Vagina (tissue), 2 donors: ENCODE results near the gene RPS14.

ENCODE experiments used
- POLR2A ChIP-seq, 2 donors: fragments of 450-650 bp; IDR thresholded peaks; one replicate each; pipeline ENCODE4 v1.6.1; 2017; ENCODE audit warnings: antibody characterized with exemption in 2 of 2, mild to moderate bottlenecking in 2 of 2, moderate library complexity in 2 of 2
- POLR2AphosphoS5 ChIP-seq, 2 donors: sonication (generic); formaldehyde crosslinking; IDR thresholded peaks; one replicate each; pipeline ENCODE4 v1.9.0; 2017; ENCODE audit warnings: antibody characterized with exemption in 2 of 2, mild to moderate bottlenecking in 2 of 2, low read depth in 1 of 2; ENCODE audit not compliant: insufficient read depth in 1 of 2
- TF ChIP-seq, protein P1 (sequence below), 3 experiments: fragments of 450-650 bp in 2 of 3; fragments of 200-600 bp in 1 of 3; sonication (generic) in 1 of 3; IDR thresholded peaks; one replicate each; pipeline ENCODE4 v1.5.1; 2017 to 2019; ENCODE audit warnings: antibody characterized with exemption in 3 of 3, mild to moderate bottlenecking in 2 of 3, moderate library complexity in 2 of 3

DNA sequence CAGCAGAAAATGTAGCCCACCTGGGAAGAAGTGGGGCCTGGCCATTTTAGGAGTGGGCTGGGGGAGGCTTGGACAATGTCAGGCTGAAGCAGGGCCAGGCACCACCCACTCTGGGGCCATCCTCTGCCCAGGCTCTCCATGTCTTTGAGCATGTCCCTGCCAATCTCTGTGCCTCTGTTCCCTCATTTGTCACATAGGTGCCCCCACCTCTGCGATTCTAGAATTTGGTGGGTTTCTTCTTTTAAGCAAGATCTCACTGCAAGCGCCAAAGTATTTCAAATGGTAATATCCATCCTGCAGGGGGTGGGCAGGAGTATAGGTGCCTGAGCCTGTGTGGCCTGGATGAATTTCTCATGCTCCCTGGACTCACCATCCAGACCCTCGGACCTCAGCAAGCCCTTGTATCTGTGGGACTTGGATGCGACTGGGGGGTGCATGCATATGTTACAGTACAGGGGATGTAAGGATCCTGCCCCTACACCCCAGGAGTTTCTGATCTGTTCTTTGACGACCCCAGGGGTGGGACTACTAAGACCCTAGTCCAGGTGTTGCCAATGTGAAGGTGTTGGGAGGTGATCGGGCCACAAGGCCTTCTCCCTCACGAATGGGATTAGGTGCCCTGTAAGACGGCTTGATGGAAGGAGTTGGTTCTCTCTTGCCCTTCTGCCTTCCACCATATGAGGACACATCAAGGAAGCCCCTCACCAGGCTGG, 41.2 kb downstream of the RPS14 start:
- TF ChIP-seq POLR2A (IDR thresholded peaks at IDR 0.05): no peak
- TF ChIP-seq, protein P1, sequence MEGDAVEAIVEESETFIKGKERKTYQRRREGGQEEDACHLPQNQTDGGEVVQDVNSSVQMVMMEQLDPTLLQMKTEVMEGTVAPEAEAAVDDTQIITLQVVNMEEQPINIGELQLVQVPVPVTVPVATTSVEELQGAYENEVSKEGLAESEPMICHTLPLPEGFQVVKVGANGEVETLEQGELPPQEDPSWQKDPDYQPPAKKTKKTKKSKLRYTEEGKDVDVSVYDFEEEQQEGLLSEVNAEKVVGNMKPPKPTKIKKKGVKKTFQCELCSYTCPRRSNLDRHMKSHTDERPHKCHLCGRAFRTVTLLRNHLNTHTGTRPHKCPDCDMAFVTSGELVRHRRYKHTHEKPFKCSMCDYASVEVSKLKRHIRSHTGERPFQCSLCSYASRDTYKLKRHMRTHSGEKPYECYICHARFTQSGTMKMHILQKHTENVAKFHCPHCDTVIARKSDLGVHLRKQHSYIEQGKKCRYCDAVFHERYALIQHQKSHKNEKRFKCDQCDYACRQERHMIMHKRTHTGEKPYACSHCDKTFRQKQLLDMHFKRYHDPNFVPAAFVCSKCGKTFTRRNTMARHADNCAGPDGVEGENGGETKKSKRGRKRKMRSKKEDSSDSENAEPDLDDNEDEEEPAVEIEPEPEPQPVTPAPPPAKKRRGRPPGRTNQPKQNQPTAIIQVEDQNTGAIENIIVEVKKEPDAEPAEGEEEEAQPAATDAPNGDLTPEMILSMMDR (IDR thresholded peaks at IDR 0.05): no peak
- no peak for TF ChIP-seq POLR2AphosphoS5 (IDR thresholded peaks at IDR 0.05; ENCODE audit: insufficient read depth in 1 of 2, low read depth in 1 of 2)
